NCI-H2107 (cell line): Measurements from ENCODE around the gene TPD52L2.

Experiments
- DNase-seq: peaks from one replicate; lab custom pipeline; 2025; lab: John Stamatoyannopoulos, UW

TPD52L2 gene

DNA sequence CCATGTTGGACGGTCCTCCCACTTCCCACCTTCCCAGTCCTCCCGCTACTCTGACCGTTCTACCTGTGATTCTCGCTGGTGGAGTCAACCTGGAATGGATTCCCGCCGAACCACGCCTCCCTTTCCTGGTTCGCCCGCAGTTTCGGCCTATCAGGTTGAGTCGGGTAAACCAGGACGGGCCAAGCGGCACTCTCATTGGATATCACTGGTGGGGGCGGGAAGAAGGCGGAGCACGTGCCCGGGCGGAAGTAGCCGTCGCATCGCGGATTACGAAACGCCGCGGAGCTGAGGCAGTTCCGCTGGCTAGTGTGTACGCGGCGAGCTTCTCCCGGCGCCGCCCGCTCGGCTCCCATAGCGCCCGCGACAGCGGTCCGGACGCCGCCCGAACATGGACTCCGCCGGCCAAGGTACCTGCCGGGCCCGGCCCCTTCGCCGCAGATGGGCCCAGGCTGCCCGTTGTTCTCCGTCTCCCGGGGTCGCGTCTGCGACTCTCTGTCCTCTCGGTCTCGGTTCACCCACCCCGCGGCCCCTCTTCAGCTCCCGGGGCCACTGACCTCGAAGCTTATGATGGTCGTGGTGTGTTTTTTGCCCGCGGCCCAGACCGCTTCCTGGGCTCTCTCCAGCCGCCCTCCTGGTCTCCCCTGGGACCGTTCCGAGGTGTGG, at the start of gene TPD52L2:
Gene TPD52L2 (plus strand): TSS at position 293 of the 663 bp plus-strand sequence. CDS start 96 bp downstream, at position 389.
- peak; percentile 98 for DNase-seq

DNA sequence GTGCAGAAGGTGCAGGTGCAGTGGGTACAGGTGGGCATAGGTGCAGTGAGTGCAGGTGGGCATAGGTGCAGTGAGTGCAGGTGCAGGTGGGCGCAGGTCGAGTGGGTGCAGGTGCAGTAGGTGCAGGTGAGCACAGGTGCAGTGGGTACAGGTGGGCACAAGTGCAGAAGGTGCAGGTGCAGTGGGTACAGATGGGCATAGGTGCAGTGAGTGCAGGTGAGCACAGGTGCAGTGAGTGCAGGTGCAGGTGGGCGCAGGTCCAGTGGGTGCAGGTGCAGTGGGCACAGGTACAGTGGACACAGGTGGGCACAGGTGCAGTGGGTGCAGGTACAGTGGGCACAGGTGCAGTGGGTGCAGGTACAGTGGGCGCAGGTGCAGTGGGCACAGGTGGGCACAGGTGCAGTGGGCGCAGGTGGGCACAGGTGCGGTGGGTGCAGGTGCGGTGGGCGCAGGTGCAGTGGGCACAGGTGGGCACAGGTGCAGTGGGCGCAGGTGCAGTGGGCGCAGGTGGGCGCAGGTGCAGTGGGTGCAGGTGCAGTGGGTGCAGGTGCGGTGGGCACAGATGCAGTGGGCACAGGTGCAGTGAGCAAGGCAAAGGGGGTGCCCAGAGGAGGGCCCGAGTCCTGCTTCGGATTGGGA, 49.3 kb upstream of the TPD52L2 start:
- no peak for DNase-seq

DNA sequence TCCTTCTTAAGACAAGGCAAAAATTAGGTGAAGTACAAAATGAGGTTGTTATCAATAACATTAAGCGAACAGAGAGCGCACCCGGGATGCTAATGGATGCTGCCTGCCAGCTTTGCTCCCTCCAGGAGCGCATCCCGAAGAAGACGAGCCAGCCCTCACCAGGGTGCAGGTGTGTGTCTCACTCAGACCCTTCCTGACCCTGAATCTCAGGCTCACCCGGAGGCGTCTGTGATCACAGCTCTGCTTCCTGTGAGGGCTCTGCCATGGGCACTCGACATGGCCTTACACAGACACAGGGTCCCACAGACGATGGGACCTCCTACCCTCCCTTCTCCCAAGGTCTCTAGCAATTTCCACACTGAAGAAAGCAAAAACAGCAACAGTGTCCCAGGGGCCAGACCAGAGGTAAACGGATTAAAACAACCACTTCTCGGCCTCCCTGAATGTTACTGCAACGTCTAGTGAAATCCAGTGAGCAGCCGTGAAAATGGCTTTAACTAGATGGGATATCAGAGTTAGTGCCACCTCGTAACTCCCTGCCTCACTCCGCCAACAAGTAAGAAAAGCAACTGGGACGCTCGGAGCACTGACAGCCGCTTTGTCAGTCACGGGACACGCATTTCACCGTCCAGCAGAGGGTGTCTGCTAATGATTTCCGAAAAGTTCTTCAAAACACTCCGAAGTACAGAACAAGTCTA, 45.7 kb upstream of the TPD52L2 start:
- DNase-seq, result no peak

DNA sequence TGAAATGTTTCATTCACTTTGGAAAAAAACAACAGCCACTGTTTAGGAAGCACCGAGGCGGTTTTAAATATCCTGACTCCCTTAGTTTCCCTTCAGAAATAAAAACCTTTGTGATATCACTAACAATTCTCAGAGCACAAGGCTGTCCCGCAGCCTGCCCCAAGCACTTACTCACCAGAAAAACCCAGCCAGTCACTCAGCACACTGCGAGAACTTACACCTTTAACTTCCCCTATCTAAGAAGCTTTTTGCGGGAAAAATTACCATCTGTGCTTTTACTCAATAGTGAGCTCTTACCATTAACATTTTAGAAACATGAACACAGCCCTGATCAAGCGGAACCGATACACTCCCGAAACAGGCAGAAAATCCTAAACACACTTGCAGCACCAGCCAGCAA, 43.3 kb upstream of the TPD52L2 start:
- DNase-seq, result no peak

DNA sequence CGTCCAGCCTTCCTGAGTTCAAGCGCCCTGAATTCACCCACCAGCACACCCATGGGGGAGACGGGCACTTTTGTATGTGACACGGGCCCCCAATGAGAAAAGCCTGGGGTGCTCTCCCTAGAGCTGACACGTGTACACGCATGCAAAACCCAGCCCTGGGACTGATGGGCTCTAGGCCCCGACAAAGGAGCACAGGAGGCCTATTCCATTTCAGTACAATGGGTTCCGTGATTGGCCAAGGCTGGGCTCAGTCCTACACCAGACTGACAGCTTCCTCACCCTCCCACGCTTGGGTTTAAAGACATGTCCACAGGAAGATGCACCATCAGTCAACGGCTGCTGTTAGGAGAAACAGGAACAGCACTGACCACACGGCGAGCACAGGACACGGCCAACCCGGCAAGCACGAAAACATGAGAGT, 42.8 kb upstream of the TPD52L2 start:
- no peak for DNase-seq

DNA sequence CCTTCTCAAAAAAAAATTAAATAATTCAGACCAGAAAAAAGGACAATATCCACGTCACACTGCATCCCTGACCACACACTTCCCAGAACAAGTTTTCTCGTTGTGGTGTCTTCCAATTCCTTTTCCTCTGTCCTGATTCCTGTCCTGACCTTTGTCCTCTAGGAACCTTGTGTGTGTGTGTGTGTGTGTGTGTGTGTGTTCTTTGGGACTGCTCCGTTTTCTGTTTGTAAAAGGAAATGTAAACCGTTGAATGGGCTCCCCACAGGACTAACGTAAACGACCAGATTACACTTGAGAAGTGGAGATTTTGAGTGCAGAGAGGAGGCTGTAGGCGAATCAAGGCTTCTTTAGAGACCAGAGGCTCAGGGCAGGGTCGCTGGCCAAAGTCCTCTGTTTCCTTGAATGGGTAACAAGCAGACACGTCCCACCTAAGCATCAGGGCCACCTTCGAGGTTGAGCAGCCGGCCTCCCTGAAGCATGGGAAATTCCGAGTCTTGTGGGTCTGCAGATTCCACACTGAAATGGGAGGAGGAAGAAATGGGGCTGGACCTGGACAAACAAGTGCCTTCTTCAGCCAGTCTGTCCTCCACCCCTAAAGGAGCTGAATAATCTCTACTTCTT, 41.3 kb upstream of the TPD52L2 start:
- no peak for DNase-seq

DNA sequence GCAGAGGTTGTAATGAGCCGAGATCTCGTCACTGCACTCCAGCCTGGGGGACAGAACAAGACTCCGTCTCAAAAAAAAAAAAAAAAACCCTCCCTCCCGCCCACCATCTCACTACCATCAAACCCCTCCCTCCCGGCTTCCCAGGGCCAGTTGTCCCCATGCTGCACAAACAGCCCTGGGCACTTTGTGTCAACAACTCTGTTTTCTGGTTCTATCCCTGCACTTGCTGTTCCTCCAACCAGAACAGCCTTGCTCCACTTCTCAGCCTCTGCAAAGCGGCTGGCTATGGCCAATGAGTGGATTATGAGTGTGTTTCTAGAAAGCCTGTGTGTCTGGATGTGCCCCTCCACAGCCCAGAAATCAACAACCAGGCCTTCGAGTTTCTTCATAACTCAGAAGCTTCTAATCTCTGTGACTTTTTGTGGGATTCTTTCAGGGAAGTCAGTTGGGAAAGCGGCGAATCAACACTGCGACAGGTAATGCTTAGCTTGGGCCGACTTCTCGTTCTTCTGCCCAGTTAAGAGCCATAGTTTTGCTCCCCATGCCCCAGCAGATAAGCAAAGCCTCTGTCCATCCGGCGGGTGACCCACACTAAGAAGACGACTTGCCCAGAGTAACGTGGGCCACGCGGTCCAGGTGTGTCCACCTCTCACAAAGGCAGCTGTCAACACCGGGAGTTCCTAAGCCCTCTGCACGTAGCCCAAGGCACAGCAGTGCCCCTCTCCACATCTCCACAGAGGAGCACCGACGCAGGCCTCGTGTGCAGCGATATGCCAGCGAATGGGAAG, 39.5 kb upstream of the TPD52L2 start:
- DNase-seq, result no peak

DNA sequence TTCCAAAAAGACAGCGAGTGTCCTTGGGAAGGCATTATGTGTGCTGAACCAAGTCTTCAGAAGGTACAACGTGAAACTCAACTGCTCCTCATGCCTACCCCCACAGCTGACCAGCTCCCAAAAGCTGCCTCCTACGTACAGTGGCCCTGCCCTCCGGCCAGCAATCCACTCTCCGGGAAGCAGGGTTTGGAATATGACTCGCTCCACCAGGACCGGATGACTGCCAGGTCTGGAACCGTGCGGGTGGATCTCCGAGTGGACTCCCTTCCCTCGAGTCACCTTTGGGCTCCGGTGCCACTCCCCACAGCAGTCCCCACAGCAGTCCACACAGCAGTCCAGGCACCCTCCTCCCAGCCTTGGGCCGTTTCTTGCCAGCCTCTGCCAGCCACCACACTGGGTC, 38.3 kb upstream of the TPD52L2 start:
- no peak for DNase-seq

DNA sequence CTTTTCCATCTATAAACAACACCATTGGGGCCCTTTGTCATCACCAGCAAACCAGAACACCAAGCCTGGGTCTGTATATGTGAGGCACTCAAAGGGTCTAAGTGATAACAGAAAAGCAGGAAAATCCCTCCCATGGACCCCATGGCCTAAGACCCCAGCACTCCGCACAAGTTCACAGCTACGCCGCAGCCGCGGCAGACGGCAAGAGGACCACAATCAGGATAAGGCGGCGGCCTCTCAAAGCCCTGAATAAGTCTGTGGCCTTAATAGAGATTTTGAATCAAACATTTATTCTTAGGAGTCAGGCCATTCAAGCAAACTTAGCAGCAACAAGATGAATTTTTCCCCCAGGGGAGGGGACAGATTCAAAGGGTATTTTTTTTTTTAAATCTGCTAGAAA, 36.9 kb upstream of the TPD52L2 start:
- DNase-seq, result no peak

DNA sequence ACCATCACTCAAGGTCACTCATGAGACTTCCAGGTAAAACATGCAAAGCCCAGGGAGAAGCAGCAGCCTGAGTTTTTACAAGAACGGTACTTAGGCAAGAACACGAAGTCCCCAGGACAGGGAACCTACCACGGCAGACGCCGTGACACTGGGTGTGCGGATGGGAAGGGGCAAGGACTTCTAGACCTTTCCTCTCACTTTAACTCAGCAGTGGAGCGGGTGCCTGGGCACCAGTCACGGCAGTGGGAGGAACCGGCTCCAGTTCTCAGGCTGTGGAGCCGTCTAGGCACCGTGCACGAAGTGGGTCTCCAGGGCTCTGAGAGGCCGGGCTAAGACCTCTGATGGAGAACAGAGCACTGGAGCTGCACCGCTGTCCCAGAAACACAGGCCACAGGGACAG, 36.5 kb upstream of the TPD52L2 start:
- DNase-seq, result no peak

DNA sequence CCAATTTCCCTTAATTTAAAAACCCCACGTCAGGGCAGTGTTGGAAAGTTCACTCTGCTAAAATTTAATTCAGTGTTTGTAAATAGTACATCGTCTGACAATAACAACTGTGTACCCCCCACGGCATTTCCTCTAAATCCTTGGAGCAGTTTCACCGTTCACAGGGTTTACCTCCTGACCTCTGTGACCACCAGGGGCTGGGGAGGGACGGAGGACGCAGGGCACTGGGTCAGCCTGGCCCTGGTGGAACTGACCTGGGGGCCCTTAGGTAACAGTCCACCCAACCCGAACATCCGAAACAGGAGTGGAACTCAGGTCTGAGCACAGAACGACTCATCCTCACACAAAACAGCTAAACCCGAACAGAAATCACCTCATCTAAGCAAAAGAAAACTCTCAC, 36.1 kb upstream of the TPD52L2 start:
- DNase-seq, result no peak

DNA sequence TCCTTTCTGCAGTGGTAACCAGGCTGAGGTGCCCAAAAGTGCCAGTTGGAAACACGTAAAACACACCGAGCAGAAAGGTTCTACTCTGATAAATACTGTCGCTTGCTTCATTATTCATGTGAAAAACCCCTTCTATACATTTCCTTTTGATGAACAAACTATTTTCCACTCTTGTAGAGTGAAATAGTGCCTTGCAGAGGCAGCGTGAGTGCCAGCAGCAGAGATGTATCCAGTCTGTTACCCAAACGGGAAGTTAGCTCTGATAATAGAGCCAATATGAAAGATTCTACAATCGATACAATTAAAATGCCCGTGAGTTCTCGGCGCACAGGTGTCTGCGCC, 35.5 kb upstream of the TPD52L2 start:
- no peak for DNase-seq

DNA sequence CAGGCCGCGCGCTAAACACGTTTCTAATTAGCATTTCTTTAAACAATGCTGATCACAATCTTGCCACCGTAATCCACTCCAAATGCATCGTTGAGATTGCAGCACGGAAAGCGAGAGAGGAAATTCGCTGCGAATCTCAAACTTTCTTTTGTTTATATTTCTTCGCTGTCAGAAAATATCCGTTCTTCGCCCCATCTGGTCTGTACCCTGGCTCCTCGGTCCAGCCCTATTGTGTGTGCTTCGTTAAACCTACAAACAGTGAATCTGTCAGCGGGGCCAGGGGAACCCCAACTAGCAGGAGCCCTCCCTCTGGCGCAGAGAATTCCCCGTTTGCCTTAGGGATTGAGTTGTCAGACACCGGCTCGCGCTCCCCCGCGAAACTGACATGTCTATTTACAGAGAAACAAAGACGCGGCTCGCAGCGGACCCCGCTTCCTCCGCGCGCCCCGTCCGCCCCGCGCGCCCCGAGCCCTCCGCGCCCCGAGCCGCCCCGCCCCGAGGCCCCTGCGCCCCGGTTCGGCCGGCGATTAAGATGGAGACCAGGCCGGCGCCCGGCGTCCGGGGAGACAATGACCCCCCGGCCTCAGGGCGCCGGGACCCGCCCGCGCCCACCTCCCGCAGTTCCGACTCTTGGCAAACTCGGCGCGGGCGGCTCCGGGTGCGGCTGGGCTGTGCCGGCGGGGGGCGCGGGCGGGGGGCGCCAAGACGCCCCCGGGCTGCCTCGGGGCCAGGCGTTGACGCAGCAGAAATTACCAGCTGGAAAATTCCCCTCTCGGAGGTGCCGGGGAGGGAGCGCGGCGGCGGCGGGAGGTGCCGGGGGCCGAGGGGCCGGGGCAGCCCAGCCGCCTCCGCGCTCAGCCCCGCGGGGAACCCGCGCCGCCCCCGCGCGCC, 34.9 kb upstream of the TPD52L2 start:
- DNase-seq, result no peak

DNA sequence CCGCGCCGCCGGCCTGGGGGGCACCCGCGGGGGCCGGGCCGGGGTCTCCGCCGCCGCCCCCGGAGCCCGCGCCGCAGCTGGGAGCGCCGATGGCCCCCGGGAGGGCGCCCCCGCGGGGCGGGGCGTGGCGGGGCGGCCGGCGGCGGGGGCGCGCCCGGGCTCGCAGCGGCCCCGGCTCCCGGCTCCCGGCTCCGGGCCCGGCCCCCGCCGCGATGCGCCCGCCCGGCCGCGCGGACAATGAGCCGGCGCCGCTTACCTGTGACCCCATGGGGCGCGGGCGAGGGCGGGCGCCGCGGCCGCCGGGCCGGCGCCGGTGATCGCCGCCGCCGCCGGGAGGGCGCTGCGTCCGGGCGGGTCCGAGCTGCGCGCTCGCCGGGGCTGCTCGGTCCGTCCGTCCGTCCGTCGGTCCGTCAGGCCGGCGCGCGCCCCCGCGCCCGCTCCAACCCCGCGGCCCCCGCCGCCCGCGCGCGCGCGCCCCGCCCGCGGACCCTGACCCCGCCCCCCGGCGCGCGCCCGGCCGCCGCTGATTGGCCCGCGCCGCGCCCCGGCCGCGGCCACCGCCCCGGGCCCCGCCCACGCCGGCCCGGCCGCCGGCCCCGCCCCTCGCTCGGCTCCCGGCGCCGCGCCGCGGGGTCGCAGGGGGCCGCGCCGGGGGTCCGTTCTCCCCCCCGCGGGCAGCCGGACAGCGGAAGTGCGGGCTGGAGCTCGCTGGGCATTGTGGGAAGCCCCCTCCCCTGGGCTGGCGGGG, 34.1 kb upstream of the TPD52L2 start, which contains the start of gene ZBTB46:
Gene ZBTB46 (minus strand): TSS at position 424 of the 748 bp plus-strand sequence. CDS start 40,507 bp downstream, outside the sequence.
- peak; percentile 47 for DNase-seq

DNA sequence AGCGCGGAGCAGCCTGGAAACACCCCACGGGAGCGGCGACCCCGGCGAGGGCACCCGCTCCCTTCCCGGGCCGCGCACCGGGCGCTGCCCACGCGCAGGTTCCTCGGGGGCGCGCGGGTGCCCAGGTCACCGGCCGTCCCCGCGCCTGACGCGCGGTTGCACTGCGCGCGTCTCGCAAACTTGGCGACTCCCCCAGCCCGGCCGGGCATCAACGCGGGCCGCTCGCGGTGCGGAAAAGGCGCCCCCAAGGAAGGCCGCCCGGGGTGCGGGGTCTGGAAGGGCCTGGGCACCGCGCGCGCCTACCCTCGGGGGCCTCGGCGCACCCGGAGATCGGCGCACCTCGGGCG, 33.5 kb upstream of the TPD52L2 start:
- DNase-seq, result no peak

DNA sequence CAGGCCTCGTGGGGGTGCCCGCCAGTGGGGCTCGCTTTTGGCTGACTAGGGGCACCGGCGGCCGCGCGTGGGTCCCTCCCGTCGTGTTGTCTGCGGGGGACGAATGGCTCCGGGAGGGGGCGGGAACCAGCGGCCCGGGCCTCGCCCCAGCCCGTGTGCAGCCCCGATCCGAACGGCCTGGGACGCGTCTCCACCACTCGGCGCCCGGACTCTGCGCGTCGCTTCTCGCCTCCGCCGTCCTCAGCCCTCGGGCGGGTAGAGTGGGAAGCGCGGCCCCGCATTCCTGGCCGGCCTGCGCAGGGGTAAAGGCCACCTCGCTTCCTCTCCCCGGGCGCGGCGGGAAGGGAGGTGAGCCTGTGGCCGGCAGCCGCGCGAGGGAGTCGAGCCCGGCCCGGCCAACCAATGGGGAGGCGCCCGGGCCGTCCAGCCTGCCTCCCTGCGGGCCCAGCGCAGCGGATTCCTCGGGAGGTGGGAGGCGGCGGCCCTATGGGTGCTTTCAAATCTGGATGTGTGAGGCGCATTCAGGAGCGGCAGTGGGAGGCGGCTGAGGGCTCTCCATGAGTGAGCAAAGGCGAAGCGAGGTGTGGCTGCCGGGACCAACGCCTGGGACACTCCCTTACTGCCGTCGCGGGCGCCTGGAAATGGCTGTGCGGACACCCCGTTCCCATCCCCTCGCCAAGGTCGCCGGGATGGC, 32.9 kb upstream of the TPD52L2 start:
- DNase-seq, result no peak

DNA sequence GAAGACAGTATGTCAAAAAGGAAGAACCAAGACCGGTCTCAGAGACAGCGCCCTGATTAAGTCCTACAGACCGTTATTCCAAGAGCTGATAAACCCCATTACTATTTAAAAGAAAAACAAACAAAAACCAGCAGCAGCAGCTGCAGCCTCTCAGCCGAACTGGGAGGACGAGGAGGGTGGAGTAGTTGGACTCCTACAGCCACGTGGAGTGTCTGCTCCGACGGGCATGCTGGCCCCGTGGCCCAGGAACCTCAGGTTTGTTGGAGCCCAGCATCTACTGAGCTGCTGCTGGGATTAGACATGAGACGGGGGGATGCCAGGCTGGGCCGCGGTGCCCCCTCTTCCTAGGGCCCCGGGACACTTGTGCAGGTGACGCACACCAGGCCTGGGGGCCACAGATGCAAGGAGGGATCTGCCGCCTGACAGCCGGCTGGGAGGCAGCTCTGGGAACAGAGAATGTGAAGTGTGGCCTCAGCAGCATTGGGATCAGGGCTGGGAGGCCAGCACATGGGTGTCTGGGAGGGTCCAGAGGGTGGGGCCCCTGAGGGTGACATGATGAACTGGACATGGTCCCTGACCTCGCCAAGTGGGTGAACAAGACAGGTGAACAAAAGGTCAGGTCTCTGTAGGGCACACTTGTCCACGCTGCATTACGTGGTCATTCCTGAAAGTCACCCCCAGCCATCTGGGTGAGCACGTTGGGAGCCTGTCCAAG, 31.1 kb upstream of the TPD52L2 start:
- DNase-seq, result no peak

DNA sequence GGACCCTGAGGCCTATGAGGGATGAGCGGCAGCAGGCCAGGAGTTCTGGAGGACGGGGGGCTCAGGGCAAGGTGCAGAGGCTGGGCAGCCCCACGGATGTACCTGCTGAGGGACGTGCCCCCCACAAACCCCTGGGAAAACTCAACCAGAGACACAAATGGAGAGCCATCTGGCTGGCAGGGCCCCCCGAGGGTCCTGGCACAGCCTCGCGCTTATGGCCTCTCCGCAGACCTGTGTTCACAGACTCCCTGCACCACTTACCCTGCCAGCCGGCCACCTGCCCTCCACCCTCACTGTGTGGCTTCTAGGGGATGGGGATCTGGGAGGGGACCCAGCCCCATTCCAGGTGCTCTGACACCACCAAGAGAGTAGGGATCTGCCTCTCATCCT, 30.6 kb upstream of the TPD52L2 start:
- DNase-seq, result no peak
